Thyroid gland (tissue), 4 donors: ENCODE measurements around the gene UST.

Experiments used
- POLR2A ChIP-seq, 2 donors: fragments of 450-650 bp; IDR thresholded peaks; one replicate each; pipeline ENCODE4 v1.6.1; 2017; ENCODE audit warnings: antibody characterized with exemption in 2 of 2, mild to moderate bottlenecking in 2 of 2, moderate library complexity in 1 of 2
- TF ChIP-seq, protein P1 (sequence below), 6 experiments: fragments of 200-600 bp in 3 of 6; fragments of 450-650 bp in 3 of 6; sonication (generic) in 3 of 6; IDR thresholded peaks; one replicate each; pipeline ENCODE4 v1.5.1; 2016 to 2019; ENCODE audit warnings: antibody characterized with exemption in 6 of 6, mild to moderate bottlenecking in 2 of 6, inconsistent platforms in 1 of 6, moderate library complexity in 1 of 6

DNA sequence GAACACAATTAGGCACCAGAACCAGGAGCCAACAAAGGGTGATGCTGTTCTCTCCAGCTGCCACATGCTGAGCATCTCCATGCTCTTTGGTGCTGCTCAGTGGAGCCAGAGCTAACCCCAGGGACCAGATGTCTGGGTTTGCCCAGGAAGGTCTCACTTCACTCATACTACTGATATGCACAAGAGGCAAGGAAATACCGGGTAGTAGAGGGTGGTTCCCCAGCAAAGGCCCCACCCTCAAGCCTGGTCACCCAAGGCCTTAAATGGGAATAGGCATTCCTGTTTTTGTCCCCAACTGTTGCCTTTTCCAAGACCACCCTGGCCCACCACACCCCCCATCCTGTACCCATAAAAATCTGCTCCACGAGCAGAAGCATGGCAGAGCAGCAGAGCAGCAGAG is 366.1 kb downstream of the UST start:
- TF ChIP-seq, protein P1, sequence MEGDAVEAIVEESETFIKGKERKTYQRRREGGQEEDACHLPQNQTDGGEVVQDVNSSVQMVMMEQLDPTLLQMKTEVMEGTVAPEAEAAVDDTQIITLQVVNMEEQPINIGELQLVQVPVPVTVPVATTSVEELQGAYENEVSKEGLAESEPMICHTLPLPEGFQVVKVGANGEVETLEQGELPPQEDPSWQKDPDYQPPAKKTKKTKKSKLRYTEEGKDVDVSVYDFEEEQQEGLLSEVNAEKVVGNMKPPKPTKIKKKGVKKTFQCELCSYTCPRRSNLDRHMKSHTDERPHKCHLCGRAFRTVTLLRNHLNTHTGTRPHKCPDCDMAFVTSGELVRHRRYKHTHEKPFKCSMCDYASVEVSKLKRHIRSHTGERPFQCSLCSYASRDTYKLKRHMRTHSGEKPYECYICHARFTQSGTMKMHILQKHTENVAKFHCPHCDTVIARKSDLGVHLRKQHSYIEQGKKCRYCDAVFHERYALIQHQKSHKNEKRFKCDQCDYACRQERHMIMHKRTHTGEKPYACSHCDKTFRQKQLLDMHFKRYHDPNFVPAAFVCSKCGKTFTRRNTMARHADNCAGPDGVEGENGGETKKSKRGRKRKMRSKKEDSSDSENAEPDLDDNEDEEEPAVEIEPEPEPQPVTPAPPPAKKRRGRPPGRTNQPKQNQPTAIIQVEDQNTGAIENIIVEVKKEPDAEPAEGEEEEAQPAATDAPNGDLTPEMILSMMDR (IDR thresholded peaks at IDR 0.05) = no peak
- no peak for TF ChIP-seq POLR2A (IDR thresholded peaks at IDR 0.05)
